Right lobe of liver (tissue), 6 donors: ENCODE data around the gene TMEM245. TPM values are rescaled to one million over a fixed set of nuclear protein-coding genes. Genes with fewer than 3 reads are reported as not detected.
"Not testable (repeated sequence)": the region's sequence is repeated elsewhere in the genome, so short reads cannot be mapped to it uniquely, and the experiment has no call there.

Source experiments
- ATAC-seq, 4 donors: fragments of 200-7000 bp; cut with Tn5 transposase; one replicate each; pipeline ENCODE4 v1.9.1; 2020; ENCODE audit warnings: mild to moderate bottlenecking in 4 of 4, moderate library complexity in 4 of 4
- DNase-seq, 3 donors: peaks; one replicate each; pipeline ENCODE4 v3.0.0-alpha.2; 2020
- H3K27ac ChIP-seq, 3 donors: fragments of 200-600 bp; one replicate each; pipeline ENCODE4 v1.8.0; 2022
- H3K27me3 ChIP-seq, 2 donors: fragments of 200-600 bp; one replicate each; pipeline ENCODE4 v1.8.0; 2022
- H3K36me3 ChIP-seq, 4 donors: fragments of 200-600 bp; sonication (generic) in 1 of 4; one replicate each; pipeline versions ENCODE4 v1.5.1 to v1.8.0; 2017 to 2022; ENCODE audit warnings: control low read depth in 1 of 4
- H3K4me1 ChIP-seq, 4 donors: fragments of 200-600 bp; sonication (generic) in 1 of 4; one replicate each; pipeline versions ENCODE4 v1.5.1 to v1.8.0; 2017 to 2022; ENCODE audit warnings: control low read depth in 1 of 4
- H3K4me3 ChIP-seq, 3 donors: fragments of 200-600 bp; one replicate each; pipeline ENCODE4 v1.8.0; 2022
- H3K9me3 ChIP-seq, 4 donors: fragments of 200-600 bp; sonication (generic) in 1 of 4; one replicate each; pipeline versions ENCODE4 v1.5.1 to v1.8.0; 2017 to 2022; ENCODE audit warnings: control low read depth in 1 of 4
- POLR2A ChIP-seq: fragments of 450-650 bp; IDR thresholded peaks from one replicate; pipeline ENCODE4 v1.6.1; 2017; ENCODE audit warnings: antibody characterized with exemption, mild to moderate bottlenecking
- WGBS: methylation state at CpG from one replicate; pipeline ENCODE4 v1.1.6; 2018; ENCODE audit warnings: low coverage, low lambda C conversion rate; ENCODE audit not compliant: insufficient coverage; ENCODE audit errors: missing lambda C conversion rate; 5-methylcytosine and 5-hydroxymethylcytosine counted together
- intact Hi-C, 2 donors: fragments of 100-400 bp; cut with DNase I; formaldehyde crosslinking; loops; one replicate each; pipeline versions ENCODE4 v1.11.2 to v1.14.1; 2022
- microRNA counts: library from miRNA; unstranded; fragments of <30 nt; microRNA quantifications from one replicate; lab custom pipeline; 2016
- microRNA-seq, 2 donors: library from miRNA; unstranded; fragments of <30 nt; microRNA quantifications; one replicate each; pipeline ENCODE4, GENCODE V29; 2019 to 2020
- small RNA-seq, 2 experiments: library from RNA; depleted of rRNA; stranded (forward); fragments of <200 nt; gene quantifications; one replicate each; pipeline ENCODE3, GENCODE V24; 2016
- total RNA-seq, 6 experiments: library from RNA; depleted of rRNA in 2 of 6; stranded (reverse); fragments of >200 nt in 2 of 6; fragmentation: NEBNext Ultra II Directional in 3 of 6; extraction: Animal tissue kit (Norgen Biotek cat#: 25700) in 3 of 6; gene quantifications; one replicate each; pipeline versions ENCODE4 v1.1.0 to v1.2.4, GENCODE V29; 2016 to 2023
- TF ChIP-seq, protein P1 (sequence below), 4 donors: fragments of 200-600 bp in 3 of 4; fragments of 450-650 bp in 1 of 4; IDR thresholded peaks; one replicate each; pipeline versions ENCODE4 v1.5.1 to v1.8.0; 2016 to 2022; ENCODE audit warnings: antibody characterized with exemption in 4 of 4, mild to moderate bottlenecking in 2 of 4
- donor health status: DM: no; HTN: yes; CAD: no.
- donor health status: DM: no; HTN: no; CAD: no.
- donor health status: DM: no; HTN: no; CAD: no.
- donor health status: DM: no; HTN: yes; CAD: no.
- donor health status: DM: no; HTN: yes; CAD: no.

Gene TMEM245
- total RNA-seq, 6 experiments from 2014 or later: 24.7 to 39.5 (median 36.8) TPM

GRCh38 chr9:108973895-108974294 lies 145.9 kb downstream of the TMEM245 start:
- Histone ChIP-seq H3K27ac (no peak overlapping the region), H3K9me3 (no peaks in the 10 kb centered on the region), H3K4me1 (no peaks in the 10 kb centered on the region), H3K27me3 (no peaks in the 10 kb centered on the region), H3K36me3 (no peaks in the 10 kb centered on the region), H3K4me3 (no peak overlapping the region)
- no peak for TF ChIP-seq POLR2A
- TF ChIP-seq, protein P1, sequence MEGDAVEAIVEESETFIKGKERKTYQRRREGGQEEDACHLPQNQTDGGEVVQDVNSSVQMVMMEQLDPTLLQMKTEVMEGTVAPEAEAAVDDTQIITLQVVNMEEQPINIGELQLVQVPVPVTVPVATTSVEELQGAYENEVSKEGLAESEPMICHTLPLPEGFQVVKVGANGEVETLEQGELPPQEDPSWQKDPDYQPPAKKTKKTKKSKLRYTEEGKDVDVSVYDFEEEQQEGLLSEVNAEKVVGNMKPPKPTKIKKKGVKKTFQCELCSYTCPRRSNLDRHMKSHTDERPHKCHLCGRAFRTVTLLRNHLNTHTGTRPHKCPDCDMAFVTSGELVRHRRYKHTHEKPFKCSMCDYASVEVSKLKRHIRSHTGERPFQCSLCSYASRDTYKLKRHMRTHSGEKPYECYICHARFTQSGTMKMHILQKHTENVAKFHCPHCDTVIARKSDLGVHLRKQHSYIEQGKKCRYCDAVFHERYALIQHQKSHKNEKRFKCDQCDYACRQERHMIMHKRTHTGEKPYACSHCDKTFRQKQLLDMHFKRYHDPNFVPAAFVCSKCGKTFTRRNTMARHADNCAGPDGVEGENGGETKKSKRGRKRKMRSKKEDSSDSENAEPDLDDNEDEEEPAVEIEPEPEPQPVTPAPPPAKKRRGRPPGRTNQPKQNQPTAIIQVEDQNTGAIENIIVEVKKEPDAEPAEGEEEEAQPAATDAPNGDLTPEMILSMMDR (IDR thresholded peaks at IDR 0.05): no peak
- ATAC-seq: no peak
- intact Hi-C loops: no loop called here
- WGBS: 79% methylated on average over 5 of the region's 5 CpGs
- no peak for DNase-seq

GRCh38 chr9:108972626-108973209 lies 147.0 kb downstream of the TMEM245 start:
- no peaks in the 10 kb centered on the region for H3K36me3 ChIP-seq
- H3K27me3 ChIP-seq: no peaks in the 10 kb centered on the region
- intact Hi-C loops: no loop called here
- no peak overlapping the region for H3K4me3 ChIP-seq
- no peaks in the 10 kb centered on the region for H3K9me3 ChIP-seq
- no peaks in the 10 kb centered on the region for H3K4me1 ChIP-seq
- no peak overlapping the region for H3K27ac ChIP-seq
- no peak for ATAC-seq
- no peak for TF ChIP-seq POLR2A
- TF ChIP-seq, protein P1 (IDR thresholded peaks at IDR 0.05): no peak
- no peak for DNase-seq
- WGBS: 46% methylated on average over 2 of the region's 2 CpGs

DNA sequence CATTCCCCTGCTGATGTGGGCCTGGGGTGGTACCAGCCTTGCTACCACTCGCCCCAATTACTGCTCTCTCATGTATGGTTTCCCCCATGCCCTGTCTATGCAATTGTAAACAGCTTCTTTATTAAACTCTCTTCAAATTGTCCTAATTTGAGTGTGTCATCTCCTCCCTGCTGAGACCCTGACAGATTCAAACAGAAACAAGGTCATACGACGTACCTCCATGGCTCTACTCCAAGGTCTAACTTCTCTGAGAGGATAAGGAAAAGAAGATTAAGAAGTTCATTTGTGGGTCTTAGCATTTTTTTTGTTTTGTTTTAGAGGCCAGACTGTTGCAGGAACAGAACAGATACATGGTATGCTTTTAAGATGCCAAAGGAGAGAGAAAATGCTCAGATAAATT lies 147.6 kb downstream of the TMEM245 start:
- no peaks in the 10 kb centered on the region for H3K4me1 ChIP-seq
- no peak overlapping the region for H3K4me3 ChIP-seq
- ATAC-seq (no peak), DNase-seq (no peak)
- no peaks in the 10 kb centered on the region for H3K36me3 ChIP-seq
- H3K9me3 ChIP-seq: no peaks in the 10 kb centered on the region
- H3K27ac ChIP-seq: no peak overlapping the region
- 68% methylated on average over 3 of the region's 3 CpGs for WGBS
- intact Hi-C loops: no loop called here
- H3K27me3 ChIP-seq: no peaks in the 10 kb centered on the region
- TF ChIP-seq, protein P1 (IDR thresholded peaks at IDR 0.05): no peak
- TF ChIP-seq POLR2A: no peak

GRCh38 chr9:108971392-108971791 lies 148.4 kb downstream of the TMEM245 start:
- H3K4me1 ChIP-seq, H3K36me3 ChIP-seq, ATAC-seq, H3K27me3 ChIP-seq, H3K4me3 ChIP-seq, intact Hi-C loops, H3K27ac ChIP-seq, DNase-seq, H3K9me3 ChIP-seq: not testable (repeated sequence)
- 100% methylated on average over 2 of the region's 2 CpGs for WGBS

DNA sequence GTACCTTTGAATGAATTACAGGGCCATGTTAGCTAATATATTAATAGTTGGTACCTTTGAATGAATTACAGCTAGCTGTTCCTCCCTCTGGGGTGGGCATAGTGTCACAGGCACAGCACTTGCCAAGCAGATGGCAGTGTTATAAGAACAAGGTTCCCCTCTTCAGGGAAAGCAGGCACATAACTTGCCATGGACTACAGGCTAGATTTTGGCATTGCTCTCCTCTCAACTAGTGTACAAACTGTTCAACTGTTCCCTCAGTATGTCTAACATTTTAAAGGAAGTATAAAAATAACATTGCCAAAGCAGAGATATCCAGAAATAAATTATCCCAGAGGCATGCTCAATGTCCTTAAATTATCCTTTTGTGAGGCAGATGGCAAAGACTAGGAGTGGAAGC lies 151.8 kb downstream of the TMEM245 start:
- TF ChIP-seq, protein P1 (IDR thresholded peaks at IDR 0.05): no peak
- no peak for TF ChIP-seq POLR2A
- H3K4me3 ChIP-seq: no peak overlapping the region
- H3K9me3 ChIP-seq: no peaks in the 10 kb centered on the region
- H3K4me1 ChIP-seq: no peaks in the 10 kb centered on the region
- no peak overlapping the region for H3K27ac ChIP-seq
- no peaks in the 10 kb centered on the region for H3K27me3 ChIP-seq
- no peak for DNase-seq
- intact Hi-C loops: no loop called here
- H3K36me3 ChIP-seq: no peaks in the 10 kb centered on the region
- ATAC-seq: no peak

MicroRNAs encoded within 50 kb of the gene (microRNA counts, 767-probe panel; counts per million panel counts)
- 237 counts per million for microRNA hsa-miR-32-5p (lab: Ali Mortazavi, UCI)

Small RNA genes within 50 kb of the gene (microRNA-seq; reads per million reads assigned to microRNA genes)
- 270 to 294 reads per million in 2 donors for gene MIR32

Small RNA genes within 50 kb of the gene (small RNA-seq; reads per million reads assigned to genes)
- gene MIR32: 0.77 to 1.0 reads per million in 2 experiments
- 0 reads per million in 2 experiments for gene RF00019

Other genes with a start within 250 kb of the TMEM245 start
- gene ELP1, start 185.8 kb downstream of the TMEM245 start, total RNA-seq: 10 to 100 TPM; 10.4 to 20.6 (median 13.0) TPM
- gene ABITRAM, start 185.5 kb downstream of the TMEM245 start, total RNA-seq: 1 to 10 TPM; 5.2 to 8.3 (median 6.8) TPM
- 10 to 100 TPM; 12.0 to 26.4 (median 20.3) TPM for gene CTNNAL1, start 106.4 kb downstream of the TMEM245 start, total RNA-seq
- gene FRRS1L, start 47.3 kb upstream of the TMEM245 start, total RNA-seq: not detected
- 10 to 100 TPM; 29.0 to 89.0 (median 32.4) TPM for gene EPB41L4B, start 201.1 kb upstream of the TMEM245 start, total RNA-seq